Activated naive CD8-positive, alpha-beta T cell treated with anti-CD3 and anti-CD28 coated beads, Interleukin-2, amount 10 ng/mL, durations not matched to agents 7 days and 5 days (primary cell): ENCODE data around the gene ERCC6. TPM values are rescaled to one million over a fixed set of nuclear protein-coding genes. Genes with fewer than 3 reads are reported as not detected.

ENCODE experiments used
- ATAC-seq: fragments of 150-1000 bp; cut with Tn5 transposase; one replicate; pipeline ENCODE4 v1.10.0; 2021; ENCODE audit warnings: low read depth, moderate library complexity
- POLR2A ChIA-PET: fragments of 350-600 bp; sonication (Branson Sonifier 250); formaldehyde crosslinking; loops from one replicate; lab custom pipeline; 2021; ENCODE audit warnings: antibody characterized with exemption; lab: Charles Lee
- DNase-seq: peaks from one replicate; pipeline ENCODE4 v3.0.0; 2021
- H3K27ac Mint-ChIP-seq: one replicate; pipeline ENCODE4 v1.8.0; 2022; ENCODE audit warnings: mild to moderate bottlenecking, mixed read lengths
- H3K27me3 Mint-ChIP-seq: one replicate; pipeline ENCODE4 v1.8.0; 2022; ENCODE audit warnings: mild to moderate bottlenecking, moderate library complexity, mixed read lengths
- H3K36me3 Mint-ChIP-seq: one replicate; pipeline ENCODE4 v1.8.0; 2021; ENCODE audit warnings: mild to moderate bottlenecking, mixed read lengths
- H3K4me1 Mint-ChIP-seq: one replicate; pipeline ENCODE4 v1.8.0; 2021; ENCODE audit warnings: mixed read lengths
- H3K4me3 Mint-ChIP-seq: one replicate; pipeline ENCODE4 v1.8.0; 2022; ENCODE audit warnings: mild to moderate bottlenecking, moderate library complexity, mixed read lengths
- H3K9me3 Mint-ChIP-seq: one replicate; pipeline ENCODE4 v1.8.0; 2021; ENCODE audit warnings: mixed read lengths
- total RNA-seq, 2 experiments: library from RNA; stranded (reverse); gene quantifications; one replicate each; pipeline ENCODE4 v1.2.3, GENCODE V29; 2021

Gene ERCC6
- total RNA-seq, 2 experiments from 2014 or later, result 31.8 to 34.8 TPM

- Mint-ChIP-seq H3K27me3 (peaks cover 5% of the 10 kb centered on the region), H3K4me3 (peak overlapping the region; percentile 92), H3K36me3 (peaks cover 5% of the 10 kb centered on the region), H3K27ac (peak overlapping the region; percentile 96), H3K4me1 (peaks cover 33% of the 10 kb centered on the region), H3K9me3 (peaks cover 6% of the 10 kb centered on the region)
- ATAC-seq, result peak; percentile 34
- DNase-seq, result no peak
- POLR2A ChIA-PET, result interaction anchor here (0.6 to 1.3 kb wide), 2 partner anchors 126 to 528 kb away, joined by 3 to 4 read pairs; partner anchors contain the start of gene WASHC2A
Observed at GRCh38 chr10:49539320-49539885, 482 bp upstream of the ERCC6 start.

- Mint-ChIP-seq H3K4me3 (no peak overlapping the region), H3K27ac (no peak overlapping the region), H3K4me1 (peaks cover 38% of the 10 kb centered on the region), H3K27me3 (no peaks in the 10 kb centered on the region), H3K36me3 (peaks cover 12% of the 10 kb centered on the region), H3K9me3 (no peaks in the 10 kb centered on the region)
- ATAC-seq (no peak), DNase-seq (no peak)
- POLR2A ChIA-PET, result no interaction called here
Observed at GRCh38 chr10:49534670-49535381, 4.1 kb downstream of the ERCC6 start.

GRCh38 chr10:49532461-49532860, 6.5 kb downstream of the ERCC6 start:
- Mint-ChIP-seq H3K4me1 (peaks cover 22% of the 10 kb centered on the region), H3K4me3 (no peak overlapping the region), H3K27ac (no peak overlapping the region), H3K27me3 (no peaks in the 10 kb centered on the region), H3K36me3 (peaks cover 17% of the 10 kb centered on the region), H3K9me3 (no peaks in the 10 kb centered on the region)
- ATAC-seq (no peak), DNase-seq (no peak)
- POLR2A ChIA-PET, result no interaction called here

GRCh38 chr10:49528977-49529506, 9.9 kb downstream of the ERCC6 start:
- H3K36me3 Mint-ChIP-seq, result peaks cover 34% of the 10 kb centered on the region
- H3K27me3 Mint-ChIP-seq, result no peaks in the 10 kb centered on the region
- no peak overlapping the region for H3K27ac Mint-ChIP-seq
- peaks cover 2% of the 10 kb centered on the region for H3K4me1 Mint-ChIP-seq
- H3K9me3 Mint-ChIP-seq, result no peaks in the 10 kb centered on the region
- POLR2A ChIA-PET, result no interaction called here
- DNase-seq (no peak), ATAC-seq (no peak)
- H3K4me3 Mint-ChIP-seq, result no peak overlapping the region

- no peak overlapping the region for H3K4me3 Mint-ChIP-seq
- H3K27ac Mint-ChIP-seq, result no peak overlapping the region
- no peaks in the 10 kb centered on the region for H3K27me3 Mint-ChIP-seq
- H3K9me3 Mint-ChIP-seq, result no peaks in the 10 kb centered on the region
- DNase-seq (no peak), ATAC-seq (no peak)
- H3K36me3 Mint-ChIP-seq, result peaks cover 38% of the 10 kb centered on the region
- POLR2A ChIA-PET, result no interaction called here
- peaks cover 2% of the 10 kb centered on the region for H3K4me1 Mint-ChIP-seq
Observed at GRCh38 chr10:49527850-49528249, 11.1 kb downstream of the ERCC6 start.

GRCh38 chr10:49527061-49527460, 11.9 kb downstream of the ERCC6 start:
- POLR2A ChIA-PET, result no interaction called here

GRCh38 chr10:49526619-49527018, 12.3 kb downstream of the ERCC6 start:
- POLR2A ChIA-PET, result no interaction called here
- Mint-ChIP-seq H3K36me3 (peaks cover 33% of the 10 kb centered on the region), H3K4me1 (peaks cover 1% of the 10 kb centered on the region), H3K27ac (no peak overlapping the region), H3K27me3 (no peaks in the 10 kb centered on the region), H3K9me3 (no peaks in the 10 kb centered on the region), H3K4me3 (no peak overlapping the region)
- DNase-seq, result no peak
- ATAC-seq, result no peak

More at GRCh38 chr10:49527061-49527460, 11.9 kb downstream of the ERCC6 start:
- Mint-ChIP-seq H3K27ac (no peak overlapping the region), H3K36me3 (peaks cover 35% of the 10 kb centered on the region), H3K4me3 (no peak overlapping the region), H3K4me1 (peaks cover 2% of the 10 kb centered on the region), H3K27me3 (no peaks in the 10 kb centered on the region), H3K9me3 (no peaks in the 10 kb centered on the region)
- ATAC-seq (no peak), DNase-seq (no peak)

GRCh38 chr10:49524496-49524895, 14.4 kb downstream of the ERCC6 start:
- no peaks in the 10 kb centered on the region for H3K4me1 Mint-ChIP-seq
- POLR2A ChIA-PET, result no interaction called here
- peaks cover 32% of the 10 kb centered on the region for H3K36me3 Mint-ChIP-seq
- H3K4me3 Mint-ChIP-seq, result no peak overlapping the region
- H3K27me3 Mint-ChIP-seq, result no peaks in the 10 kb centered on the region
- no peaks in the 10 kb centered on the region for H3K9me3 Mint-ChIP-seq
- no peak overlapping the region for H3K27ac Mint-ChIP-seq
- DNase-seq (no peak), ATAC-seq (no peak)

- Mint-ChIP-seq H3K27ac (no peak overlapping the region), H3K9me3 (no peaks in the 10 kb centered on the region), H3K4me1 (peaks cover 7% of the 10 kb centered on the region), H3K36me3 (peaks cover 37% of the 10 kb centered on the region), H3K27me3 (no peaks in the 10 kb centered on the region), H3K4me3 (no peak overlapping the region)
- ATAC-seq (no peak), DNase-seq (no peak)
- POLR2A ChIA-PET, result no interaction called here
Observed at GRCh38 chr10:49523301-49523700, 15.6 kb downstream of the ERCC6 start.

- ATAC-seq (no peak), DNase-seq (no peak)
- H3K27ac Mint-ChIP-seq, result no peak overlapping the region
- no peaks in the 10 kb centered on the region for H3K27me3 Mint-ChIP-seq
- peaks cover 26% of the 10 kb centered on the region for H3K36me3 Mint-ChIP-seq
- H3K4me1 Mint-ChIP-seq, result peaks cover 7% of the 10 kb centered on the region
- no peaks in the 10 kb centered on the region for H3K9me3 Mint-ChIP-seq
- POLR2A ChIA-PET, result no interaction called here
- H3K4me3 Mint-ChIP-seq, result no peak overlapping the region
Observed at GRCh38 chr10:49521062-49521461, 17.9 kb downstream of the ERCC6 start.

- H3K27me3 Mint-ChIP-seq, result no peaks in the 10 kb centered on the region
- no peak overlapping the region for H3K4me3 Mint-ChIP-seq
- peaks cover 20% of the 10 kb centered on the region for H3K36me3 Mint-ChIP-seq
- peaks cover 7% of the 10 kb centered on the region for H3K4me1 Mint-ChIP-seq
- ATAC-seq (no peak), DNase-seq (no peak)
- H3K27ac Mint-ChIP-seq, result no peak overlapping the region
- POLR2A ChIA-PET, result no interaction called here
- H3K9me3 Mint-ChIP-seq, result no peaks in the 10 kb centered on the region
Observed at GRCh38 chr10:49520122-49520775, 18.7 kb downstream of the ERCC6 start.

GRCh38 chr10:49519717-49520116, 19.2 kb downstream of the ERCC6 start:
- DNase-seq (no peak), ATAC-seq (no peak)
- POLR2A ChIA-PET, result interaction anchor here (1.1 kb wide), 1 partner anchor 113 kb away, joined by 3 read pairs; no protein-coding TSS in a partner anchor
- H3K27ac Mint-ChIP-seq, result no peak overlapping the region
- H3K27me3 Mint-ChIP-seq, result no peaks in the 10 kb centered on the region
- no peak overlapping the region for H3K4me3 Mint-ChIP-seq
- H3K36me3 Mint-ChIP-seq, result peaks cover 18% of the 10 kb centered on the region
- H3K9me3 Mint-ChIP-seq, result no peaks in the 10 kb centered on the region
- peaks cover 7% of the 10 kb centered on the region for H3K4me1 Mint-ChIP-seq

- H3K9me3 Mint-ChIP-seq, result no peaks in the 10 kb centered on the region
- ATAC-seq (peak; percentile 42), DNase-seq (no peak)
- H3K4me1 Mint-ChIP-seq, result peaks cover 7% of the 10 kb centered on the region
- peaks cover 12% of the 10 kb centered on the region for H3K36me3 Mint-ChIP-seq
- no peaks in the 10 kb centered on the region for H3K27me3 Mint-ChIP-seq
- no peak overlapping the region for H3K4me3 Mint-ChIP-seq
- POLR2A ChIA-PET, result interaction anchor here (1.1 kb wide), 1 partner anchor 112 kb away, joined by 3 read pairs; no protein-coding TSS in a partner anchor
- H3K27ac Mint-ChIP-seq, result no peak overlapping the region
Observed at GRCh38 chr10:49518982-49519578, 19.8 kb downstream of the ERCC6 start.
